ENCODE measurements around the gene CDH4. TPM values are rescaled to one million over a fixed set of nuclear protein-coding genes. Genes with fewer than 3 reads are reported as not detected.

CDH4 gene
- polyA plus RNA-seq, 1 experiment = 1.5 TPM

GRCh38 chr20:61791995-61792394 lies 539.9 kb downstream of the CDH4 start:
- CTCF ChIA-PET = no interaction called here
- no peaks in the 10 kb centered on the region for H3K27me3 ChIP-seq (ENCODE audit: control insufficient read depth, insufficient read depth, low read length)
- DNase-seq (ENCODE audit: low read depth) = no peak
- POLR2A ChIA-PET = no interaction called here
- H3K36me3 ChIP-seq (ENCODE audit: control insufficient read depth, insufficient read depth, low read length) = no peaks in the 10 kb centered on the region
- TF ChIP-seq CTCF (IDR thresholded peaks at IDR 0.05; ENCODE audit: insufficient read depth, low read depth, low read length) = no peak
- H3K4me3 ChIP-seq (ENCODE audit: low read depth, low read length) = no peak overlapping the region

GRCh38 chr20:61795669-61796630 lies 543.9 kb downstream of the CDH4 start:
- no peaks in the 10 kb centered on the region for H3K36me3 ChIP-seq (ENCODE audit: control insufficient read depth, insufficient read depth, low read length)
- H3K4me3 ChIP-seq (ENCODE audit: low read depth, low read length) = no peak overlapping the region
- no peaks in the 10 kb centered on the region for H3K27me3 ChIP-seq (ENCODE audit: control insufficient read depth, insufficient read depth, low read length)
- CTCF ChIA-PET = no interaction called here
- POLR2A ChIA-PET = no interaction called here
- no peak for TF ChIP-seq CTCF (IDR thresholded peaks at IDR 0.05; ENCODE audit: insufficient read depth, low read depth, low read length)
- no peak for DNase-seq (ENCODE audit: low read depth)

DNA sequence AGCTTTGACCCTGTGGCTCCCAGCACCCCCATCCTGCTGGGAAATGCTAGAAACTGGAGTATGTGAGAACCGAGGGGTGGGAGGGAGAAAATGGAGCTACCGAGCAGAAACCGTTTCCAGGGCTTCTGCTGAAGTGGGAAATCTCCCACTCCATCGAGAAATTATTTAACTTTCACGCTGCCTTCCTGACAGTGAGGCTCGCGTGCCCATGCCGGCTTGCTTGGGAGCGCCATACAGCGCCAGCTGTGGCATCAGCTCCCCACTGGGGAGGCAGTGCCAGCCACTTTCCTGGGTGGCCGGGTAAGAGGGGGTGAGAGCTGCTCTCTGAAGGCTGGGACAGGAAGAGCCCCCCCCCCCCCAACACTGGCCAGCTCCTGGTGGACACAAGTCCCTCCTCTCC lies 544.7 kb downstream of the CDH4 start:
- ChIA-PET POLR2A (no interaction called here), CTCF (no interaction called here)
- DNase-seq (ENCODE audit: low read depth) = no peak

GRCh38 chr20:61797200-61797599 lies 545.1 kb downstream of the CDH4 start:
- CTCF ChIA-PET = no interaction called here
- Histone ChIP-seq H3K4me3 (ENCODE audit: low read depth, low read length) (no peak overlapping the region), H3K27me3 (ENCODE audit: control insufficient read depth, insufficient read depth, low read length) (no peaks in the 10 kb centered on the region), H3K36me3 (ENCODE audit: control insufficient read depth, insufficient read depth, low read length) (no peaks in the 10 kb centered on the region)
- no peak for DNase-seq (ENCODE audit: low read depth)
- TF ChIP-seq CTCF (IDR thresholded peaks at IDR 0.05; ENCODE audit: insufficient read depth, low read depth, low read length) = no peak
- POLR2A ChIA-PET = no interaction called here

More for the DNA sequence above, 544.7 kb downstream of the CDH4 start:
- TF ChIP-seq CTCF (IDR thresholded peaks at IDR 0.05; ENCODE audit: insufficient read depth, low read depth, low read length) = no peak
- Histone ChIP-seq H3K27me3 (ENCODE audit: control insufficient read depth, insufficient read depth, low read length) (no peaks in the 10 kb centered on the region), H3K36me3 (ENCODE audit: control insufficient read depth, insufficient read depth, low read length) (no peaks in the 10 kb centered on the region), H3K4me3 (ENCODE audit: low read depth, low read length) (no peak overlapping the region)

GRCh38 chr20:61797971-61798411 lies 545.9 kb downstream of the CDH4 start:
- TF ChIP-seq CTCF (IDR thresholded peaks at IDR 0.05; ENCODE audit: insufficient read depth, low read depth, low read length) = no peak
- DNase-seq (ENCODE audit: low read depth) = no peak
- Histone ChIP-seq H3K27me3 (ENCODE audit: control insufficient read depth, insufficient read depth, low read length) (no peaks in the 10 kb centered on the region), H3K4me3 (ENCODE audit: low read depth, low read length) (no peak overlapping the region), H3K36me3 (ENCODE audit: control insufficient read depth, insufficient read depth, low read length) (no peaks in the 10 kb centered on the region)
- CTCF ChIA-PET = no interaction called here
- POLR2A ChIA-PET = no interaction called here

Data from BJ (cell line).